Dermis microvascular lymphatic vessel endothelial cell (primary cell): ENCODE data around the gene SEMA5B. TPM values are rescaled to one million over a fixed set of nuclear protein-coding genes. Genes with fewer than 3 reads are reported as not detected.
A peak's percentile ranks its signal among the peaks of the same experiment; 100 is the strongest.

Experiments
- DNase-seq, 2 donors: peaks; one replicate each; pipeline versions ENCODE4 v3.0.0 to v3.0.0-alpha.2; 2010; ENCODE audit warnings: low read depth in 2 of 2
- total RNA-seq: library from RNA; depleted of rRNA; stranded (reverse); fragments of >200 nt; gene quantifications from 2 replicates; pipeline ENCODE4 v1.2.1, GENCODE V29; 2014

The SEMA5B gene
- total RNA-seq, 1 donor from 2014 or later = under 0.01 TPM

- DNase-seq = no peak
These were observed 133.6 kb downstream of the SEMA5B start for GRCh38 chr3:122893754-122894668.

GRCh38 chr3:122893282-122893681 is 134.3 kb downstream of the SEMA5B start:
- no peak for DNase-seq

- DNase-seq = no peak
These were observed 135.2 kb downstream of the SEMA5B start for GRCh38 chr3:122892118-122892960.

GRCh38 chr3:122890720-122891220 is 136.8 kb downstream of the SEMA5B start:
- no peak for DNase-seq

- peak in 1 of 2 donors; percentile 29 for DNase-seq
These were observed 137.4 kb downstream of the SEMA5B start for GRCh38 chr3:122890077-122890719.

GRCh38 chr3:122886946-122887345 is 140.6 kb downstream of the SEMA5B start:
- DNase-seq = no peak

- DNase-seq = no peak
These were observed 141.3 kb downstream of the SEMA5B start for GRCh38 chr3:122886251-122886650.

- no peak for DNase-seq
These were observed 145.1 kb downstream of the SEMA5B start for GRCh38 chr3:122882361-122882947.

GRCh38 chr3:122880624-122881023 is 146.9 kb downstream of the SEMA5B start:
- DNase-seq = no peak

- no peak for DNase-seq
These were observed 147.4 kb downstream of the SEMA5B start for GRCh38 chr3:122880173-122880572.

- no peak for DNase-seq
These were observed 151.9 kb downstream of the SEMA5B start for GRCh38 chr3:122875547-122876127.

GRCh38 chr3:122873741-122874515 is 153.6 kb downstream of the SEMA5B start:
- no peak for DNase-seq

- no peak for DNase-seq
These were observed 159.2 kb downstream of the SEMA5B start for GRCh38 chr3:122868322-122868721.

- DNase-seq = no peak
These were observed 163.1 kb downstream of the SEMA5B start for GRCh38 chr3:122864498-122864897.

GRCh38 chr3:122862381-122862780 is 165.2 kb downstream of the SEMA5B start:
- no peak for DNase-seq

Other genes with a start within 250 kb of the SEMA5B start
- 7.2 and 9.2 TPM in 2 replicates for gene HSPBAP1, start 233.9 kb downstream of the SEMA5B start, total RNA-seq
- 10.9 and 14.7 TPM in 2 replicates for gene SLC49A4, start 232.7 kb downstream of the SEMA5B start, total RNA-seq
- 67.3 and 82.4 TPM in 2 replicates for gene PDIA5, start 39.3 kb upstream of the SEMA5B start, total RNA-seq
- gene SEC22A, start 174.2 kb upstream of the SEMA5B start, total RNA-seq = 28.7 and 36.7 TPM in 2 replicates